NCI-H2081 (cell line): ENCODE data around the gene INTS6.
A peak's percentile ranks its signal among the peaks of the same experiment; 100 is the strongest.

Experiments used
- DNase-seq, 2 experiments: peaks; one replicate each; lab custom pipeline; 2025; lab: John Stamatoyannopoulos, UW

The INTS6 gene, protein sequence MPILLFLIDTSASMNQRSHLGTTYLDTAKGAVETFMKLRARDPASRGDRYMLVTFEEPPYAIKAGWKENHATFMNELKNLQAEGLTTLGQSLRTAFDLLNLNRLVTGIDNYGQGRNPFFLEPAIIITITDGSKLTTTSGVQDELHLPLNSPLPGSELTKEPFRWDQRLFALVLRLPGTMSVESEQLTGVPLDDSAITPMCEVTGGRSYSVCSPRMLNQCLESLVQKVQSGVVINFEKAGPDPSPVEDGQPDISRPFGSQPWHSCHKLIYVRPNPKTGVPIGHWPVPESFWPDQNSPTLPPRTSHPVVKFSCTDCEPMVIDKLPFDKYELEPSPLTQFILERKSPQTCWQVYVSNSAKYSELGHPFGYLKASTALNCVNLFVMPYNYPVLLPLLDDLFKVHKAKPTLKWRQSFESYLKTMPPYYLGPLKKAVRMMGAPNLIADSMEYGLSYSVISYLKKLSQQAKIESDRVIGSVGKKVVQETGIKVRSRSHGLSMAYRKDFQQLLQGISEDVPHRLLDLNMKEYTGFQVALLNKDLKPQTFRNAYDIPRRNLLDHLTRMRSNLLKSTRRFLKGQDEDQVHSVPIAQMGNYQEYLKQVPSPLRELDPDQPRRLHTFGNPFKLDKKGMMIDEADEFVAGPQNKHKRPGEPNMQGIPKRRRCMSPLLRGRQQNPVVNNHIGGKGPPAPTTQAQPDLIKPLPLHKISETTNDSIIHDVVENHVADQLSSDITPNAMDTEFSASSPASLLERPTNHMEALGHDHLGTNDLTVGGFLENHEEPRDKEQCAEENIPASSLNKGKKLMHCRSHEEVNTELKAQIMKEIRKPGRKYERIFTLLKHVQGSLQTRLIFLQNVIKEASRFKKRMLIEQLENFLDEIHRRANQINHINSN

DNA sequence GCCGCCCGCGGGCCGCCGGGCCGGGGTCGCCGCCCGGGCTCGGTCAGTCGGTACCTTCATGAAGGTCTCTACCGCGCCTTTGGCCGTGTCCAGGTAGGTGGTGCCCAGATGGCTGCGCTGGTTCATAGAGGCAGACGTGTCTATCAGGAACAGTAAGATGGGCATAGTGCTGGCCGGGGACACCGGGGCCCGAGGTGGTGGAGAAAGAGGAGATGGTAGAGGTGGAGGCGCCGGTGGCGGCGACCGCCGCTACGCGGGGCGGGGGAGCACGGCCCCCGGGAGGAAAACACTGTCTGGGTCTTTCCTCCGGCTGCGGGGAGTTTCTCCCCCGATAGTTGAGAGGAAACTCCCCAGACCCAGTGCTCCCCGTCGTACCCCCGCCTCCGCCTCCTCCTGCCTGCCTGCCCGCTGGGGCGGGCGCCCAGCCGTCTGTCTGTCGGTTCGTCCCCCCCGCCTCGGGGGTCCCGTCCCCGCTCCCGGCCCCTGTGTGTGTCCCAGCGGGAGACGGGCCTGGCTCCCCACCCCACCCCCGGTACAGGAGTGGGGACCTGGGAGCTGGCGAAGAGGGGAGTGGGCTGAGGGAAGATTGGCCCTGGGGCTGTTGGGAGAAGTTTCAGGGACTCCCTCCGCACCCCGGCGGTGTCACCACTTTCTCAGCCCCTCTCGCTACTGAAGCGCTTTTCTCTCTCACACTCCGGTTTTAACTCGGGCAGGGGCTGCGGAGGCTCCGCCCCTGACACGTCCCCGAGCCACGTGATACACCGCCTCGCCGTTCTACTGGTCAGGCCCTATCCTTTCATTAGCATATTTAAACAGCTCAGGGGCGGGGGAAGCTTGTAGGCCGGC, at the start of gene INTS6:
INTS6 (minus strand) TSS at position 676 of the 846 bp plus-strand sequence; CDS start at position 165, 511 bp downstream.
- peak; percentile 97 to 98 for DNase-seq

DNA sequence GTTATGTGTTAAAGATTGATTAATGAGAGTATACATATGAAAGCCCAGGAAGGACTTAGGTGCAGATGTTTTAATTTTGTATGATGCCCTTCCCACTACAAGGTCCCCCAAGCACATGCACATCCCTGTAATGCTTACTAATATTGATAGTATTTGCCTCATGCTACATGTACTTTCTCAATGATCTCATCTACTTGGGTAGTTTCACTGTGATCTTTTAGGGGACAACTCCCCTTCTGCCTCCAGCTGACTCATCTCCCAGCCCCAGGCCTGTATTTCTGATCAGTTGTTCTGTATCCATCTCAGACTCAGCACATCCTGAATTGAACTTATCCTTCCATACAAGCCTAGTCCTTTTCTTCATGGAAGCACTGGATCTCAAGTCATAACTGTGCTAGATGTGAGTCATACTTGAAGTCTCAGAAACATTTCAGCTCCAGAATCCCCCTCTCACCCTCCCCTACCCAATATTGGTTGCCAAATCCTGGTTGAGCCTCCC, 49.4 kb upstream of the INTS6 start:
- no peak for DNase-seq

DNA sequence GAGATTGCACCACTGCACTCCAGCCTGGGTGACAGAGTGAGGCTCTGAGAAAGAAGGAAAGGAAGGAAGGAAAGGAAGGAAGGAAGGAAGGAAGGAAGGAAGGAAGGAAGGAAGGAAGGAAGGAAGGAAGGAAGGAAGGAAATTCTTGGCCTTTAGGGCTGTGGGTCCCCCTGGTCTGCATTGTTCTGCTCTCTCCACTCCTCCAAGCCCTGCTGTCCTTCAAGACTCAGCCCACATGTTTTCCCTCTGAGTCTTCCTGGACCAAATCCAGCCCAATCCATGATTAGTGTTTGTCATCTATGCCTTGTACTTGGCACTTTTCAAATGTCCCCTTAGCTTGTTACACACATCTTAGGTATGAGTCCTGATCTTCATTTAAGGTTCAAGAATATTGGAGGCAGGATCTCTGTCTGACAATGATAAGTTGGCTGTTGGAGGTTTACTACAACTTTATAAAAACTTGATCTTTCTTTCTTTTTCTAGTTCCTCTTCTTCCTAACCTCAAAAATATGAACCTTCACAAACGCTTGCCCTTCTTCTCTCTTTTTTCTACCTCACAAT, 48.8 kb upstream of the INTS6 start:
- no peak for DNase-seq

DNA sequence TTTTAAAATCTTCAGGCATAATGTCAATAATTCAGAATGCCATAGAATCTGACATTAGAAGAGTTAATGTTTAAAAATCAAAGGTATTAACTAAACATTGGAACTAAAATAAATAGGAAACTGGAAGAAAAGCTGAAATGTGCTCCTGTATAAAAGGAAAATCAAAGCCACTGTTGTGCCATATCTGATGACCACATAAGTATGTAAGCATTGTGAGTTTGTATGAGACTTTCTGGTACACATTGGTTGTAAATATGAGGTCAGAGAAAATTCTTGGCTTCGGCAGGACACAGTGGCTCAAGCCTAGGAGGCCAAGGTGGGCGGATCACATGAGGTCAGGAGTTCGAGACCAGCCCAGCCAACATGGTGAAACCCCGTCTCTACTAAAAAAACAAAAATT, 48.3 kb upstream of the INTS6 start:
- no peak for DNase-seq

DNA sequence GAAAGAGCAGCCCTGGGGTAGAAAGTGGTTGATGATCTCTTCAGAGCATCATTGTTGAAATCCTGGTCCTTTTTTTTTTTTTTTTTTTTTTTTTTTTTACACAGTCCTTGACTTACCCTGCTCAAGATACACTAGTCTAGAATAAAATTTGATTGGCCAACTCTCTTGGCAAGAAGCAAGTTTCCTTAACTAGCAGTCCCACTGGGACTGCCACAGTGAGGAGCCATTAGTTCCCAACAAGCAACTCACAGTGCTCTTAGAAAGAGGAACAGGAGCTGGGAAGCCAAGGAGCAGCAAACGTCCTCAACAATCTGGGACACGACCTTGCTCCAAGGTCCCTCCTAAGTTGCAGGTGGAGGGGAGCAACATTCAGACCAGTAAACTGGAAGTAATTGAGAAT, 47.9 kb upstream of the INTS6 start:
- DNase-seq: no peak

DNA sequence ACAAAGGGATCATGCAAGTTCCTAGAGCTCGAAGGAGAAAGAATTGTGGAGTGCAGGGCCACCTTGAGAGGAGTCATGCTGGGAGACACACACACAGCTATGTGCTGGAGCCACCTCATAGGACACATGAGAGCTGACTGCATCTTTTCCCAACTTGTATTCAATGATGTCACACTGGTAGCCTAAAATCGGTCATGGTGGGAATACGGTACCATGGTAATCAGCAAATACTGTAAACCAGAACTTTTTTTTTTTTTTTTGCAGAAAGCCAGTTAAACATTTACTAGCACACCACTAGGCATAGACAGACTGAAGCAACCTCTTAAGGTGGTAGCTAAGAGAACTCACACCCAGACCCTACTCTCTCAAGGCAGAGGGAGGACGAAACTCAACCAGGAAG, 47.0 kb upstream of the INTS6 start:
- DNase-seq: no peak

DNA sequence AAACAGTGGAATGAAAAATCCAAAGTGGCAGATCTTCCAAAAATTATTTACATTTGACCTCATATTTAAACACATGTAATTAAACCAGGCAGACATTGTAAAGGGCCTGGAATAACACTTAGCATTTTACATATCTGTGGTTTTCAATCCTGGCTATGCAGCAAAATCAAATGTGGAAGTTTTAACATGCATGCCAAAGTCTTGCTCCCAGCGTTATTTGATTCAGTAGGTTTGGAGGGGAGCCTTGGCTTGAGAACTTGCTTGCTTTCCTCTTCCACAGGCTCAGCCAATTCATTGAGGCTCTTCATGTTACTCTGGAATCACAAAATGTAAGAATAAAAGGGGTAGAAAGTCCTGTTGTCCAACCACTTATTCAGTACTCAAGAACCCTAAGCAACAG, 42.5 kb upstream of the INTS6 start:
- DNase-seq: no peak

DNA sequence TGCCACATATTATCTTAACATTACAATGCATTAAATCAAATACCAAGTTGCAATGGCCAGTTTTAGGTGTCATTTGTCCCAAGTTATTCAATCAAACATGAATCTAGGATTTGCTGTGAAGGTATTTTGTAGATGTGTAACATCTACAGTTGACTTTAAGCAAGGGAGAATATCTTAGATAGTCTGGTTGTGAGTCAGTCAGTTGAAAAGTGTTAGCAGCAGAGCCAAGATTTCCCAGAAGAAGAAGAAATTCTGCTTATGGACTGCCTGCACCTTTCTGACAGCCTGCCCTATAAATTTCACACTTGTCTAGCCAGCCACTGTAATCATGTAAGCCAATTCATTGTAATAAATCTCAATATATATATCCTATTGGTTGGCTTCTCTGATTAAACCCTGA, 41.3 kb upstream of the INTS6 start:
- DNase-seq: no peak

DNA sequence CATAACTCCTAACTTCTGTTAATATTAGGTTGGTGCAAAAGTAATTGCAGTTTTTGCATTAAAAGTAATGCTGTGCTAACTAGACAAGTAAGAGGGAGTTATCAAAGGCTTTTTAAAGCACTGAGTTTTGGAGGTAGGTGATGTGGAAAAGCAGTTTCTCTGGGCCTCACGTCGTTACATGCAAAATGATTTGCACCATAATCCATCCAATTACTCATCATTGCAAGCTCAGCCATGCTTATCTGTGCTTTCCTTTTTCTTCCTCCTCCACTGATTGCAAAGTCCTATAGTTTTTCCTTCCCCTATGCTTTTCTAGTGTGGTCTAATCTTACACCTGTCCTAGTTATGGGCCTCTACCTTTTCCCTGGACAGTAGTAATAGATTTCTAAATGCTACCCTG, 35.4 kb upstream of the INTS6 start:
- no peak for DNase-seq

DNA sequence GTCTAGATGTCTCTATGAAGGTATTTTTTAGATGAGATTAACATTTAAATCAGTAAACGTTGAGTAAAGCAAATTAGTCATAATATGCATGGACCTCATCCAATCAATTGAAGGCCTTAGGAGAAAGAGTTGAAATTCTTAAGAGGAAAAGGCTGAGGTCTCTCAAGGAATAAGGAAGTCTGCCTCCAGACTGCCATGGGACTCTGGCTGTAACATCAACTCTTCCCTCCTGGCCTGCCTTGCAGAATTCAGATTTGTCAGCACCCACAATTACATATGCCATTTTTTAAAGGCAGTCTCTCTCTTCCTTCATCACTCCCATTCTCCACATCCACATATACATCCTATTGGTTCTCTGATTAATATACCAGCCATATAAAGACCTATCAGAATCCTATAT, 28.8 kb upstream of the INTS6 start:
- no peak for DNase-seq

DNA sequence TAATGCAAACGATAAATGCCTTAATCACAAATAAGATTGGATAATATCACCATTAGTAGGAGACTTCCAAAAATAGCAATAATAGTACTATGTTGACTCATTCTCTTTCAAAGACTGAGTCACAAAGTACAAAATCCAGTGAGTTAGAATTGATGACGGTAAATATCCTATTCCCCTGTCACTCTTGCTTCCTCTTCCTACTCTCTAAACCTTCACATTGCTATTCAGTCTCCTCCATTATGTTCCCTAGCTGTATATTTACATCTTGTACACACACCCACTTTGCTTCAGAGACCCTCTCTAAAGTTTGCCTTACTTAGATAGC, 26.3 kb upstream of the INTS6 start:
- DNase-seq: no peak

DNA sequence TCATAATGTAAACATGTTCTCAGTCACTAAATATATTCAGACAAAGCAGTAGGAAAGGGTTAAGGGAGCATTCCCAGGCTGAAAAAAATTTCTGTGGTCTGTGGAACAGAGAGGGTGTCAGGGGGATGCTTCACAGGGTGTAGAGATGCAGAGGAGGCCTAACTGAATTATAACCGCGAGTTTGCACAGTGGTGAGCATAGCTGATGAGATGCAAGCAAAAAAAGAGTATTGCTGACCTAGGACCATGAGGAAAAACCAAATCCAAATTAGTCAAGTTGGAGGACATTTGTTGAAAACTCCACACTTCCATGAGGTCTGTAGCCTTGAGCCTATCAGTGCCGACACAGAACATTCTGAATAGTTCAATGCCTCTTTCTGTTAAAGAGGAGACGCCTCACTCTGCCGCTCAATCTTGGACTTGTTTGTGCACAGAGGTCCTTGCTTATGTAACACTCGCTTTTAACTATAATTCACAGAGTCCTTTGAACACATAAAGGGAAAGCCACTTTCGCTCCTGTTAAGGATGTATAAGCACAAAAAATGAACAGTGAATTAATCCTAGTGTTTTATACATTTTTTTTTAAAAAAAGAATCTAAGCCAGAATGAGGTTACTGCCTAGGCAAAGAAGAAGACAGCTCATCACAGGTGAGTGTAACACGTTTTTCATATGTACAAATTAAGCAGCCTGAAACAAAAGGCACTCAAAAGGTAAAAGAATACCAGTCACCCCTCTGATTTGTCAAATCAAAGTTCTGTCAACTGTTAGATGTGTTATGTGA, 25.8 kb upstream of the INTS6 start:
- DNase-seq: no peak

DNA sequence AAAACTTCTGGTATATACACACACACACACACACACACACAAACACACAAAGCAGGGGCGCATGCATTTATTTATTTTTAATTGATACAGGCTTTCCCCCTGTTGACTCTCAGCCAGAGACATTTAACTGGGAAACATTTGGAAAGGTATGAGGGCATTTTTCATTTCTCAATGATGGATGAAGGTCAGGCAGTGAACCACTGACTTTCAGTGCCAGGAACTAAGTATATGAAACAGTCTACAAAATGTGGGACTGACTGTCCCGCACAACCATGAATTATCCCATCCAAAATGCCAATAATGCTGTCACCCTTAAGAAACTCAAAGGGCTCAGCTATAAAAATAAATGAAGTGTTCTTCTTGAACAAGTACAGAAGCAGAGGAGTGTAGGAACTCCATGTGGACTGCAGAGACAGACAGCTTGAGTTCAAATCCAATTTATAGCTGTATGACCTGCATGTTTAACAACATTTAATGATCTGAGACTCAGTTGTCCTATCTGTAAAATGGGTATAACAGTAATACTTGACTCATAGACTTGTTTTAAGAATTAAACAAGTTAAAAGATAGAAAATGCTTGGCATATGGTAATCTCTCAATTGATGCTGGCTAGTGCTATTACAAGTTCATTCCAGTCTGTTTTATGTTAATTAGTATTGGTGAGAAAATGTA, 25.0 kb upstream of the INTS6 start:
- DNase-seq: no peak

DNA sequence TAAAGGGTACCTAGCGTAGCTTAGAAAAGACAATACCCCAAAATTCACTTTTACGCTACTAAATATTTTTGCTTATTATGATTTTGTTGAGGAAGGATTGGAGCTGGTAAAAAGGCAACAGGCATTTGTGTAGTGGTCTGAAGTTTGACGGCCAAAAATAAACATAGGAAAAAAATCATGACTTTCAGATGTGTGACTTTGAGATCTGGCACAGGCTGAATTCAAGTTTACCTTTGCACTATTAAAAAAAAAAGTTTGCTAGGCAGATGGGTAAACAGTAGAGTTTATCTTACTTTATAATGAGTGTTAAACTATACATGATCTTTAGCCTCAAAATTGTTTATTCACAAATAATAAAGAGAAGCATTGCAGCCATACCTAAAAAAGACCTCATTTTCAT, 24.3 kb upstream of the INTS6 start:
- no peak for DNase-seq

DNA sequence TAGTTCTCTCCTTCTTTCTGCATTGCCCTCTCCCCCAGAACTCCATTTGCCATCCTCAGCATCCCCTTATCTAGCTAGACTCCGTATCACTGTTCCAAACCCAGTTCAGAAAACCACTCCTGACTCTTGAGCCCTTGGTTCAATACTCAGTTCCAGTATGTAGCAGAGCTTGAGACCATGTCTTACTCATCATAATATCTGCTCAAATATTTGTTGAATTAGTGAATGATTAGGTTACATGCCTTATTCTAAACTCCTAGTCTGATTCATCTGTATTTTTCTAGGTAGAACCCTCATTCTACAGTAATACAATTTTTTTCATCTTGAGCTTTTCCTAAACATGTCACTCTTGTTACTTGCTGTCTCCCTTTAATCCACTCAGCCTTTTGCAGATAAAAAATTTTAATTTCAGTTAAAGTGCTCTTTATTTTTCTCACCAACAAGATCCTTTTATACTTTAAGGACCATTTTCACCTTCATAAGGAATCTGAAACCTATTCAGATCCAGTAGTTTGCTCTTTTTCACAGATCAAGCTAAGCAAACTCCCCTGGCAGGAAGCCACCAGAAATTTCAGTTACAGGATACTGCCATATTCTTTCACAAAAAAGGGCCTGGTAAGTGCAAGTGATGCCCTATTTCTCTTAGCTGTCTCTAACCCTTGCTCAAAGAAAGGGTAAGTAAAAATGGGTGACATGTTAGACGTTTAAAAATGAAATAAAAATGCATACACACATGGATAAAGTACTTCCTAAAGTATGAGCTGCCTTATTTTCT, 23.1 kb upstream of the INTS6 start:
- no peak for DNase-seq

DNA sequence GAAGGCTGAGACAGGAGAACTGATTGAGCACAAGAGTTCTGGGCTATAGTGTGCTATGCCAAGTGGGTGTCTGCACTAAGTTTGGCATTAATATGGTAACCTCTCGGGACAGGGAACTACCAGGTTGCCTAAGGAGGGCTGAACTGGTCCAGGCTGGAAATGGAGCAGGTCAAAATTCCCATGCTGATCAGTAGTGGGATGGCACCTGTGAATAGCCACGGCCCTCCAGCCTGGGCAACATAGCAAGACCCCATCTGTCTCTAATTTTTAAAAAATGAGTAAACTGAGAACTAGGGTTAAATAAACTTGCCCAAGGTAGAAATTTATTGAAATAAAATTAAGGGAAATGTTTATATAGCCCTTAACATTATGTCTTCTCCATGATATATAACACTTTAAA, 17.0 kb upstream of the INTS6 start:
- no peak for DNase-seq

DNA sequence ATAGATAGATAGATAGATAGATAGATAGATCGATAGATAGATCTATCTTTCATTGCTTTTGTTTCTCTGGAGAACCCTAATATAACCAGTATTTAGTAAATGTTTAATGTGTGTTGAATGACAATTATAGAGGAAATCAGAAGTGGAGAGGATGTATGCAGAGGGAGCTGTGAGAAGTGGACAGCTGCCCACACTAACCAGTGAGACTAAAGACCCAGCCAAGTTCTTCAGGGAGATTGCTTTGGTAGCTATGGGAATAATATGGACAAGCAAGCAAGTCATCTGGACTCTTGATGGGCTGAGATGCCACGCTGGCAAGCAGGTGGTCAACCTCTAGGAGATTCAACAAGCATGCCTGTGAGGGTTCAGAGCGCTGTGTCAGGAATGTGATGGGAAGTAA, 14.9 kb upstream of the INTS6 start:
- no peak for DNase-seq

DNA sequence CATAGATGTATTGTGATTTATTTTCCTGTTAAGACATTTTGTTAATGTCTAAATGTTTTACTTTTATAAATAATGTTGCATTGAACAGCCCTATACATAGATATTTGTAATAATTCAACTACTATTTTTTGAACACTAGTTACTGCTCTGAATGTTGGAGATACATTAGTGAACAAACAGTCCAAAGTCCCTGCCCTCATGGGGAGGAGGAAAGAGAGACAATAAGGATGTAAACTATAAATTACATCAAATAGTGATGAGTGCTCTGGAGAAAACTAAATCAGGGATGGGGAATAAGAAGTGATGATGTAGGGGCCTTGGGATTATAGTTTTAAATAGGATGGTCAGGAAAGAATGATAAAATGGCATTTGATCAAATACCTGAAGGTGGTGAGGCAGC, 12.3 kb upstream of the INTS6 start:
- DNase-seq: no peak

DNA sequence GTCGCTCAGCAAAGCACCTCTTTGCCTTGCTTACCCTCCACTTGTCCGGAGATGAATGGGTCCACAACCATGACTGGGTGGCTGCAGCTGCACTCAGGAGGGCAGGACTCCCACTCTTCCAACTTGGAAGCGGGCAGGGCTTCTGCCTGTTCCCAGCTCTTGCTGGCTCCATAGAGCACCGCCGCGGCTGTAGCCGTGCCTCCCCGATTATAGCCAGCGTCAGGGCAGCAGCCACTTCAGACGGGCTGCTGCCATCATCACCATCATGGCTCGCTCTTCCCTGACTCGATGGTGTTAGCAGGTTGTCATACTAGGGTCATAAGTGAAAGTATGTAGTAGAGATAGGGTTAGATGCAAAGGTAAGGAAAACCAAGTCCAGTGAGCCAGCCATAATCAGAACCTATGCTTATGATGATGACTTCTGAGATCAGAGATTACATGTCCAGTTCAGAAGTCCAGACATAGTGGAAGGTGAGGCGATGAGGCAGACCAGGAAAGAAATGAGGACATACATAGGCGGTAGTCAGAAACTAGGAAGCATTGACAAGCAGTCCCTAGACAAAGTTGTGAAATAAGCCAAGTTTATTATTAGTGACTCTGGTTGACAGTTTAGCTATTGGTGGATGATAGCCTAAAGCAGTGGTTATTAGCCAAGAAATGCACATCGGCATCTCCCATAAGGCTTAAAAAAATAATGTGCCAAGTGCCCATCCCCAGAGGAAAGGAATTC, 4.4 kb upstream of the INTS6 start:
- no peak for DNase-seq
